ENCODE measurements around the gene GPC6.
"Not testable (repeated sequence)": the region's sequence is repeated elsewhere in the genome, so short reads cannot be mapped to it uniquely, and the experiment has no call there.

Gene GPC6

DNA sequence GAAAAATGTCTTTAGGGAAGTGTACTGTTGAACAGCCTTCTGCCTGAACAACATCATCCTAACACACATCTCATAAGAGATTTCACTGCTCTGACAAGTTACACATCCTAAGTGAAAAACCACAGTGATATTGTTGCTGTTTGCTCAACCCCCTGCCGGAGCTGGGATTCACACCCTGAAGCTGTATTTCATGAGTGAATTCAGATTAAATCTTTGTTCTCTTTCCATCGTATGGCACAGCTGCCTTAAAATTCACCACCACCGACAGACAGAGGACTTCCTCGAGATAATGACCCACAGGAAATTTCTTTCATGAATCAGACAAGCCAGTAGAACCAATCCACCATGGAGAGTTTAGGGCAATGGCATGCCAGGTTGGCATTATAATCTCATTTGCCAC is 972.1 kb downstream of the GPC6 start:
- no peak overlapping the region for H3K4me3 ChIP-seq (ENCODE audit: low read depth, low read length)
- TF ChIP-seq CTCF (IDR thresholded peaks at IDR 0.05; ENCODE audit: low read depth, low read length): no peak

- H3K4me3 ChIP-seq (ENCODE audit: low read depth, low read length): no peak overlapping the region
- TF ChIP-seq CTCF (IDR thresholded peaks at IDR 0.05; ENCODE audit: low read depth, low read length): no peak
These were observed 972.5 kb downstream of the GPC6 start for GRCh38 chr13:94199135-94199534.

GRCh38 chr13:94201022-94201421 is 974.4 kb downstream of the GPC6 start:
- TF ChIP-seq CTCF (IDR thresholded peaks at IDR 0.05; ENCODE audit: low read depth, low read length): no peak
- no peak overlapping the region for H3K4me3 ChIP-seq (ENCODE audit: low read depth, low read length)

- H3K4me3 ChIP-seq (ENCODE audit: low read depth, low read length): no peak overlapping the region
- TF ChIP-seq CTCF (IDR thresholded peaks at IDR 0.05; ENCODE audit: low read depth, low read length): no peak
These were observed 977.6 kb downstream of the GPC6 start for GRCh38 chr13:94204163-94204562.

GRCh38 chr13:94204946-94205345 is 978.3 kb downstream of the GPC6 start:
- no peak for TF ChIP-seq CTCF (IDR thresholded peaks at IDR 0.05; ENCODE audit: low read depth, low read length)
- no peak overlapping the region for H3K4me3 ChIP-seq (ENCODE audit: low read depth, low read length)

- TF ChIP-seq CTCF (IDR thresholded peaks at IDR 0.05; ENCODE audit: low read depth, low read length): no peak
These were observed 979.3 kb downstream of the GPC6 start for GRCh38 chr13:94205896-94206295.

DNA sequence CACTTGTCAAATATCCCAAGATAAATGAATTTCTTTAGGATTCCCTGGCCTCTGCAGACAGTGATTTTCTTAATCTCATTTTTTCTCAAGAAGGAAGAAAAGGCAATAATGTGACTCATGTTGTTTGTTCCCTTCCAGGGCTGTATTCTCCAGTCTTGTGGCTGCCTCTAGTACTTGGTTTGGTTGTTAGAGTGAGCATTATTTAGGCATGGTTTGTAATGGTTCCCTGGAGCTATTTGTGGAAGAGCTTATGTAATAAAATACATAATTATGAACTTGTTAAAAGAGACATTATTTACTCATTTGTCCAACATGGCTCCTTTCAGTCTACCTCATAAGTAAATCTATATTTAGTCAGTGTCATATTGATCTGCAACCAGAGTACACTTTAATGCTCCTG is 982.5 kb downstream of the GPC6 start:
- TF ChIP-seq CTCF (IDR thresholded peaks at IDR 0.05; ENCODE audit: low read depth, low read length): no peak
- no peak overlapping the region for H3K4me3 ChIP-seq (ENCODE audit: low read depth, low read length)

More at GRCh38 chr13:94205896-94206295, 979.3 kb downstream of the GPC6 start:
- no peak overlapping the region for H3K4me3 ChIP-seq (ENCODE audit: low read depth, low read length)

GRCh38 chr13:94209913-94210312 is 983.3 kb downstream of the GPC6 start:
- not testable (repeated sequence) for H3K4me3 ChIP-seq (ENCODE audit: low read depth, low read length)

Measured in WI38 (cell line).